ENCODE results near the gene MAB21L4.

Gene MAB21L4

GRCh38 chr2:240894836-240895558 lies 959 bp downstream of the MAB21L4 start:
- no peak for ATAC-seq
- no peak overlapping the region for H3K4me3 Mint-ChIP-seq
- H3K36me3 Mint-ChIP-seq, result no peaks in the 10 kb centered on the region
- H3K4me1 Mint-ChIP-seq, result peaks cover 6% of the 10 kb centered on the region
- H3K27ac Mint-ChIP-seq, result no peak overlapping the region
- DNase-seq (ENCODE audit: low spot score in 2 of 2), result no peak
- no peaks in the 10 kb centered on the region for H3K9me3 Mint-ChIP-seq

GRCh38 chr2:240894006-240894405 lies 1.9 kb downstream of the MAB21L4 start:
- Mint-ChIP-seq H3K27ac (no peak overlapping the region), H3K4me1 (peaks cover 6% of the 10 kb centered on the region), H3K9me3 (no peaks in the 10 kb centered on the region), H3K4me3 (no peak overlapping the region), H3K36me3 (no peaks in the 10 kb centered on the region)
- ATAC-seq (peak; percentile 2), DNase-seq (ENCODE audit: low spot score in 2 of 2) (no peak)

- Mint-ChIP-seq H3K4me1 (peaks cover 6% of the 10 kb centered on the region), H3K9me3 (no peaks in the 10 kb centered on the region), H3K27ac (no peak overlapping the region), H3K4me3 (no peak overlapping the region), H3K36me3 (no peaks in the 10 kb centered on the region)
- ATAC-seq (peak; percentile 62), DNase-seq (ENCODE audit: low spot score in 2 of 2) (peak in 1 of 2 donors; percentile 15)
Measured at GRCh38 chr2:240893363-240893844, 2.6 kb downstream of the MAB21L4 start.

GRCh38 chr2:240892925-240893324 lies 3.0 kb downstream of the MAB21L4 start:
- Mint-ChIP-seq H3K9me3 (no peaks in the 10 kb centered on the region), H3K4me3 (no peak overlapping the region), H3K4me1 (peaks cover 6% of the 10 kb centered on the region), H3K27ac (no peak overlapping the region), H3K36me3 (no peaks in the 10 kb centered on the region)
- DNase-seq (ENCODE audit: low spot score in 2 of 2) (no peak), ATAC-seq (no peak)

- ATAC-seq, result no peak
- no peaks in the 10 kb centered on the region for H3K9me3 Mint-ChIP-seq
- peaks cover 6% of the 10 kb centered on the region for H3K4me1 Mint-ChIP-seq
- H3K27ac Mint-ChIP-seq, result no peak overlapping the region
- DNase-seq (ENCODE audit: low spot score in 2 of 2), result no peak
- H3K4me3 Mint-ChIP-seq, result no peak overlapping the region
- no peaks in the 10 kb centered on the region for H3K36me3 Mint-ChIP-seq
Measured at GRCh38 chr2:240892356-240892755, 3.6 kb downstream of the MAB21L4 start.

GRCh38 chr2:240891492-240892340 lies 4.2 kb downstream of the MAB21L4 start:
- DNase-seq (ENCODE audit: low spot score in 2 of 2) (no peak), ATAC-seq (no peak)
- peaks cover 6% of the 10 kb centered on the region for H3K4me1 Mint-ChIP-seq
- no peak overlapping the region for H3K4me3 Mint-ChIP-seq
- no peak overlapping the region for H3K27ac Mint-ChIP-seq
- H3K9me3 Mint-ChIP-seq, result no peaks in the 10 kb centered on the region
- no peaks in the 10 kb centered on the region for H3K36me3 Mint-ChIP-seq

GRCh38 chr2:240890691-240891090 lies 5.3 kb downstream of the MAB21L4 start:
- no peak overlapping the region for H3K4me3 Mint-ChIP-seq
- H3K9me3 Mint-ChIP-seq, result no peaks in the 10 kb centered on the region
- ATAC-seq (no peak), DNase-seq (ENCODE audit: low spot score in 2 of 2) (no peak)
- H3K36me3 Mint-ChIP-seq, result no peaks in the 10 kb centered on the region
- H3K27ac Mint-ChIP-seq, result no peak overlapping the region
- peaks cover 6% of the 10 kb centered on the region for H3K4me1 Mint-ChIP-seq

- Mint-ChIP-seq H3K4me1 (peaks cover 6% of the 10 kb centered on the region), H3K9me3 (no peaks in the 10 kb centered on the region), H3K4me3 (no peak overlapping the region), H3K36me3 (no peaks in the 10 kb centered on the region), H3K27ac (no peak overlapping the region)
- no peak for ATAC-seq
- no peak for DNase-seq (ENCODE audit: low spot score in 2 of 2)
Measured at GRCh38 chr2:240889601-240890560, 6.1 kb downstream of the MAB21L4 start.

GRCh38 chr2:240888890-240889573 lies 6.9 kb downstream of the MAB21L4 start:
- Mint-ChIP-seq H3K4me3 (no peak overlapping the region), H3K27ac (no peak overlapping the region), H3K36me3 (no peaks in the 10 kb centered on the region), H3K4me1 (peaks cover 6% of the 10 kb centered on the region), H3K9me3 (no peaks in the 10 kb centered on the region)
- no peak for DNase-seq (ENCODE audit: low spot score in 2 of 2)
- no peak for ATAC-seq

- ATAC-seq (no peak), DNase-seq (ENCODE audit: low spot score in 2 of 2) (no peak)
- Mint-ChIP-seq H3K4me1 (no peaks in the 10 kb centered on the region), H3K27ac (no peak overlapping the region), H3K4me3 (no peak overlapping the region), H3K9me3 (no peaks in the 10 kb centered on the region), H3K36me3 (no peaks in the 10 kb centered on the region)
Measured at GRCh38 chr2:240888130-240888889, 7.6 kb downstream of the MAB21L4 start.

- no peak for ATAC-seq
- H3K27ac Mint-ChIP-seq, result no peak overlapping the region
- no peak for DNase-seq (ENCODE audit: low spot score in 2 of 2)
- no peaks in the 10 kb centered on the region for H3K36me3 Mint-ChIP-seq
- no peaks in the 10 kb centered on the region for H3K4me1 Mint-ChIP-seq
- H3K4me3 Mint-ChIP-seq, result no peak overlapping the region
- H3K9me3 Mint-ChIP-seq, result no peaks in the 10 kb centered on the region
Measured at GRCh38 chr2:240887631-240888030, 8.3 kb downstream of the MAB21L4 start.

GRCh38 chr2:240886678-240887609 lies 9.0 kb downstream of the MAB21L4 start:
- Mint-ChIP-seq H3K36me3 (no peaks in the 10 kb centered on the region), H3K4me3 (no peak overlapping the region), H3K9me3 (no peaks in the 10 kb centered on the region), H3K4me1 (no peaks in the 10 kb centered on the region), H3K27ac (no peak overlapping the region)
- ATAC-seq (no peak), DNase-seq (ENCODE audit: low spot score in 2 of 2) (no peak)

- H3K4me3 Mint-ChIP-seq, result no peak overlapping the region
- no peaks in the 10 kb centered on the region for H3K9me3 Mint-ChIP-seq
- ATAC-seq (no peak), DNase-seq (ENCODE audit: low spot score in 2 of 2) (no peak)
- H3K36me3 Mint-ChIP-seq, result no peaks in the 10 kb centered on the region
- H3K27ac Mint-ChIP-seq, result no peak overlapping the region
- no peaks in the 10 kb centered on the region for H3K4me1 Mint-ChIP-seq
Measured at GRCh38 chr2:240886023-240886565, 9.9 kb downstream of the MAB21L4 start.
